Lung (tissue), 12 donors: ENCODE results near the gene MEX3D. TPM values are rescaled to one million over a fixed set of nuclear protein-coding genes. Genes with fewer than 3 reads are reported as not detected.

ENCODE experiments used
- ATAC-seq: fragments of 200-7000 bp; cut with Tn5 transposase; one replicate; pipeline ENCODE4 v1.9.1; 2020; ENCODE audit warnings: moderate number of reproducible peaks; ENCODE audit not compliant: insufficient read depth, low FRiP score
- DNase-seq, 3 donors: peaks; one replicate each; pipeline ENCODE4 v3.0.0-alpha.2; 2013 to 2017
- H3K27ac ChIP-seq, 2 donors: one replicate each; pipeline ENCODE4 v1.5.1; 2013; ENCODE audit warnings: mild to moderate bottlenecking in 2 of 2, moderate library complexity in 2 of 2, control low read depth in 1 of 2, inconsistent platforms in 1 of 2, low read depth in 1 of 2, low read length in 1 of 2
- H3K27me3 ChIP-seq, 3 donors: one replicate each; pipeline ENCODE4 v1.5.1; 2013; ENCODE audit warnings: low read length in 2 of 3; ENCODE audit not compliant: control insufficient read depth in 3 of 3, insufficient read depth in 3 of 3
- H3K36me3 ChIP-seq, 4 donors: one replicate each; pipeline ENCODE4 v1.5.1; 2013; ENCODE audit warnings: low read length in 4 of 4, mild to moderate bottlenecking in 1 of 4, moderate library complexity in 1 of 4; ENCODE audit not compliant: control insufficient read depth in 4 of 4, insufficient read depth in 4 of 4
- H3K4me1 ChIP-seq, 5 donors: one replicate each; pipeline ENCODE4 v1.5.1; 2013; ENCODE audit warnings: low read length in 5 of 5, mild to moderate bottlenecking in 2 of 5, moderate library complexity in 1 of 5; ENCODE audit not compliant: control insufficient read depth in 5 of 5, insufficient read depth in 5 of 5
- H3K4me3 ChIP-seq: one replicate; pipeline ENCODE4 v1.5.1; 2013; ENCODE audit warnings: mild to moderate bottlenecking, control low read depth, moderate library complexity
- H3K9ac ChIP-seq, 2 donors: one replicate each; pipeline ENCODE4 v1.5.1; 2013; ENCODE audit warnings: low read length in 2 of 2, control low read depth in 1 of 2; ENCODE audit not compliant: insufficient read depth in 1 of 2
- H3K9me3 ChIP-seq, 4 donors: one replicate each; pipeline ENCODE4 v1.5.1; 2013; ENCODE audit warnings: low read length in 3 of 4, mild to moderate bottlenecking in 1 of 4, moderate library complexity in 1 of 4; ENCODE audit not compliant: control insufficient read depth in 4 of 4, insufficient read depth in 3 of 4
- CTCF ChIP-seq: IDR thresholded peaks from 2 replicates; pipeline ENCODE4 v1.5.1; 2012; ENCODE audit warnings: mild to moderate bottlenecking; ENCODE audit errors: control extremely low read depth, extremely low read depth
- WGBS, 2 donors: extraction: QIAGEN DNeasy Blood & Tissue Kit; methylation state at CpG; one replicate each; pipeline ENCODE4 v1.1.7; 2013; 5-methylcytosine and 5-hydroxymethylcytosine counted together
- polyA plus RNA-seq, 2 donors: library from polyadenylated mRNA; stranded (reverse); fragments of 200-250 nt; gene quantifications; one replicate each; pipeline ENCODE4 v1.2.1, GENCODE V29; 2013
- total RNA-seq, 2 donors: library from RNA; depleted of rRNA in 1 of 2; stranded (reverse); fragments of >200 nt in 1 of 2; gene quantifications; one replicate each; pipeline ENCODE4 v1.2.1, GENCODE V29; 2014 to 2021
- donor health status: control.
- donor health status: control.
- donor health status: Bipolar disorder and iron deficiency.
- donor health status: healthy.
- donor health status: DM: yes; HTN: yes; CAD: no.

Gene MEX3D
- total and polyA plus RNA-seq, 4 donors: 4.8 to 33.9 (median 19.8) TPM

- WGBS, 2 donors: 29 to 37% methylated on average over 12 of the region's 12 CpGs
- peaks cover 0 to 38% (median 32%) of the 10 kb centered on the region in 3 donors for H3K27me3 ChIP-seq
Observed at GRCh38 chr19:1508507-1508856, 59.6 kb downstream of the MEX3D start.

GRCh38 chr19:1507763-1508506, 60.2 kb downstream of the MEX3D start:
- ATAC-seq: peak; percentile 89
- Histone ChIP-seq H3K9ac (no peak overlapping the region), H3K27ac (peak overlapping the region; percentile 68 to 83), H3K36me3 (no peaks in the 10 kb centered on the region), H3K4me3 (peak overlapping the region; percentile 21), H3K9me3 (peaks cover 0 to 8% (median 0%) of the 10 kb centered on the region in 4 donors), H3K4me1 (peaks cover 0 to 7% (median 5%) of the 10 kb centered on the region in 5 donors), H3K27me3 (peaks cover 0 to 44% (median 38%) of the 10 kb centered on the region in 3 donors)
- 1 to 3% methylated on average over 35 to 46 of the region's 46 CpGs for WGBS, 2 donors
- DNase-seq: peak; percentile 93 to 96 (median 94)
- peak; percentile 10 for TF ChIP-seq CTCF

More at GRCh38 chr19:1508507-1508856, 59.6 kb downstream of the MEX3D start:
- Histone ChIP-seq H3K9me3 (peaks cover 0 to 8% (median 0%) of the 10 kb centered on the region in 4 donors), H3K4me3 (peak overlapping the region; percentile 21), H3K4me1 (peaks cover 0 to 5% (median 0%) of the 10 kb centered on the region in 5 donors), H3K36me3 (no peaks in the 10 kb centered on the region), H3K9ac (no peak overlapping the region), H3K27ac (peak overlapping the region in 1 of 2 donors; percentile 62)
- DNase-seq (no peak), ATAC-seq (no peak)
- no peak for TF ChIP-seq CTCF

GRCh38 chr19:1507192-1507660, 60.9 kb downstream of the MEX3D start:
- Histone ChIP-seq H3K4me3 (no peak overlapping the region), H3K4me1 (peaks cover 0 to 7% (median 6%) of the 10 kb centered on the region in 5 donors), H3K9ac (no peak overlapping the region), H3K27me3 (peaks cover 0 to 44% (median 38%) of the 10 kb centered on the region in 3 donors), H3K27ac (no peak overlapping the region), H3K36me3 (no peaks in the 10 kb centered on the region), H3K9me3 (peaks cover 0 to 8% (median 0%) of the 10 kb centered on the region in 4 donors)
- WGBS, 2 donors: 66 to 78% methylated on average over 23 of the region's 23 CpGs
- no peak for TF ChIP-seq CTCF
- DNase-seq (no peak), ATAC-seq (no peak)
